GM10248 (cell line): Measurements from ENCODE around the gene ABI3BP.

ENCODE experiments used
- CTCF ChIA-PET: fragments of 300-600 bp; sonication (Branson Sonifier 250); formaldehyde crosslinking; extraction: SDS; loops from one replicate; lab custom pipeline; 2021; ENCODE audit warnings: antibody characterized with exemption; lab: Yijun Ruan, JAX
- POLR2A ChIA-PET: fragments of 350-650 bp; sonication (Branson Sonifier 250); formaldehyde crosslinking; extraction: SDS; loops from one replicate; lab custom pipeline; 2020; ENCODE audit warnings: antibody characterized with exemption; lab: Yijun Ruan, JAX
- DNase-seq: peaks from one replicate; pipeline ENCODE4 v3.0.0; 2012; ENCODE audit errors: extremely low spot score
- CTCF ChIP-seq: IDR thresholded peaks from 2 replicates; pipeline ENCODE4 v1.5.1; 2012; ENCODE audit warnings: mild to moderate bottlenecking, low read depth; ENCODE audit errors: extremely low read depth, missing control alignments, control extremely low read depth

The ABI3BP gene

GRCh38 chr3:100700708-100701107, 292.5 kb downstream of the ABI3BP start:
- no peak for TF ChIP-seq CTCF
- no peak for DNase-seq
- POLR2A ChIA-PET, result no interaction called here
- CTCF ChIA-PET, result no interaction called here
